ENCODE results near the gene RTKN2.

The RTKN2 gene

GRCh38 chr10:62155054-62155680 is 113.5 kb downstream of the RTKN2 start:
- DNase-seq (ENCODE audit: low read depth): no peak
- no peak for TF ChIP-seq CTCF (IDR thresholded peaks at IDR 0.05; ENCODE audit: control insufficient read depth, extremely low read depth, insufficient read depth)
- no peak overlapping the region for H3K4me3 ChIP-seq (ENCODE audit: low read depth, low read length)

- TF ChIP-seq CTCF (IDR thresholded peaks at IDR 0.05; ENCODE audit: control insufficient read depth, extremely low read depth, insufficient read depth): no peak
- H3K4me3 ChIP-seq (ENCODE audit: low read depth, low read length): no peak overlapping the region
- DNase-seq (ENCODE audit: low read depth): no peak
These were observed 114.4 kb downstream of the RTKN2 start for GRCh38 chr10:62154231-62154630.

GRCh38 chr10:62153191-62153590 is 115.5 kb downstream of the RTKN2 start:
- H3K4me3 ChIP-seq (ENCODE audit: low read depth, low read length): no peak overlapping the region
- DNase-seq (ENCODE audit: low read depth): no peak
- TF ChIP-seq CTCF (IDR thresholded peaks at IDR 0.05; ENCODE audit: control insufficient read depth, extremely low read depth, insufficient read depth): no peak

GRCh38 chr10:62149621-62150020 is 119.0 kb downstream of the RTKN2 start:
- H3K4me3 ChIP-seq (ENCODE audit: low read depth, low read length): no peak overlapping the region
- DNase-seq (ENCODE audit: low read depth): no peak
- TF ChIP-seq CTCF (IDR thresholded peaks at IDR 0.05; ENCODE audit: control insufficient read depth, extremely low read depth, insufficient read depth): no peak

- TF ChIP-seq CTCF (IDR thresholded peaks at IDR 0.05; ENCODE audit: control insufficient read depth, extremely low read depth, insufficient read depth): no peak
- DNase-seq (ENCODE audit: low read depth): no peak
- no peak overlapping the region for H3K4me3 ChIP-seq (ENCODE audit: low read depth, low read length)
These were observed 120.5 kb downstream of the RTKN2 start for GRCh38 chr10:62148155-62148554.

GRCh38 chr10:62147425-62147824 is 121.2 kb downstream of the RTKN2 start:
- no peak for TF ChIP-seq CTCF (IDR thresholded peaks at IDR 0.05; ENCODE audit: control insufficient read depth, extremely low read depth, insufficient read depth)
- no peak overlapping the region for H3K4me3 ChIP-seq (ENCODE audit: low read depth, low read length)
- no peak for DNase-seq (ENCODE audit: low read depth)

GRCh38 chr10:62136931-62137330 is 131.7 kb downstream of the RTKN2 start:
- H3K4me3 ChIP-seq (ENCODE audit: low read depth, low read length): no peak overlapping the region
- DNase-seq (ENCODE audit: low read depth): peak; percentile 74
- no peak for TF ChIP-seq CTCF (IDR thresholded peaks at IDR 0.05; ENCODE audit: control insufficient read depth, extremely low read depth, insufficient read depth)
